Peyer's patch (tissue), 4 donors: ENCODE measurements around the gene CDIP1. TPM values are rescaled to one million over a fixed set of nuclear protein-coding genes. Genes with fewer than 3 reads are reported as not detected.

ENCODE experiments used
- DNase-seq, 3 donors: peaks; one replicate each; pipeline ENCODE4 v3.0.0-alpha.2; 2017 to 2019
- H3K27ac ChIP-seq, 4 donors: fragments of 200-600 bp; sonication (generic); one replicate each; pipeline ENCODE4 v1.5.1; 2016 to 2019
- H3K27me3 ChIP-seq, 2 donors: fragments of 200-600 bp; sonication (generic); one replicate each; pipeline ENCODE4 v1.5.1; 2019
- H3K36me3 ChIP-seq, 3 donors: fragments of 200-600 bp; sonication (generic); one replicate each; pipeline ENCODE4 v1.5.1; 2016 to 2019
- H3K4me1 ChIP-seq, 4 donors: fragments of 200-600 bp; sonication (generic); one replicate each; pipeline ENCODE4 v1.5.1; 2016 to 2019
- H3K4me3 ChIP-seq, 4 donors: fragments of 200-600 bp; sonication (generic); 1 replicate in 3 of 4; 2 replicates in 1 of 4; pipeline ENCODE4 v1.5.1; 2016 to 2019; ENCODE audit warnings: mild to moderate bottlenecking in 1 of 4
- H3K9me3 ChIP-seq, 4 donors: fragments of 200-600 bp; sonication (generic); one replicate each; pipeline ENCODE4 v1.5.1; 2016 to 2019; ENCODE audit warnings: mild to moderate bottlenecking in 1 of 4
- POLR2A ChIP-seq, 2 donors: fragments of 450-650 bp; IDR thresholded peaks; one replicate each; pipeline ENCODE4 v1.5.1; 2017; ENCODE audit warnings: antibody characterized with exemption in 2 of 2, mild to moderate bottlenecking in 2 of 2, moderate library complexity in 2 of 2
- total RNA-seq, 4 donors: library from RNA; depleted of rRNA; stranded (reverse); fragments of >200 nt; gene quantifications; one replicate each; pipeline ENCODE4 v1.1.0, GENCODE V29; 2016
- TF ChIP-seq, protein P1 (sequence below), 6 experiments: fragments of 450-650 bp in 4 of 6; fragments of 200-600 bp in 2 of 6; sonication (generic) in 1 of 6; IDR thresholded peaks; one replicate each; pipeline ENCODE4 v1.5.1; 2017 to 2019; ENCODE audit warnings: antibody characterized with exemption in 6 of 6, mild to moderate bottlenecking in 3 of 6, moderate library complexity in 1 of 6

CDIP1 gene
- total RNA-seq, 4 donors from 2014 or later = 21.5 to 45.0 (median 39.0) TPM

GRCh38 chr16:4508806-4509205, 29.8 kb downstream of the CDIP1 start:
- peaks cover 0 to 28% (median 13%) of the 10 kb centered on the region in 4 donors for H3K4me1 ChIP-seq
- H3K27me3 ChIP-seq = no peaks in the 10 kb centered on the region
- no peak overlapping the region for H3K4me3 ChIP-seq
- H3K27ac ChIP-seq = no peak overlapping the region
- no peak for DNase-seq
- no peaks in the 10 kb centered on the region for H3K9me3 ChIP-seq
- peaks cover 0 to 69% (median 0%) of the 10 kb centered on the region in 3 donors for H3K36me3 ChIP-seq
- no peak for TF ChIP-seq POLR2A (IDR thresholded peaks at IDR 0.05)
- TF ChIP-seq, protein P1, sequence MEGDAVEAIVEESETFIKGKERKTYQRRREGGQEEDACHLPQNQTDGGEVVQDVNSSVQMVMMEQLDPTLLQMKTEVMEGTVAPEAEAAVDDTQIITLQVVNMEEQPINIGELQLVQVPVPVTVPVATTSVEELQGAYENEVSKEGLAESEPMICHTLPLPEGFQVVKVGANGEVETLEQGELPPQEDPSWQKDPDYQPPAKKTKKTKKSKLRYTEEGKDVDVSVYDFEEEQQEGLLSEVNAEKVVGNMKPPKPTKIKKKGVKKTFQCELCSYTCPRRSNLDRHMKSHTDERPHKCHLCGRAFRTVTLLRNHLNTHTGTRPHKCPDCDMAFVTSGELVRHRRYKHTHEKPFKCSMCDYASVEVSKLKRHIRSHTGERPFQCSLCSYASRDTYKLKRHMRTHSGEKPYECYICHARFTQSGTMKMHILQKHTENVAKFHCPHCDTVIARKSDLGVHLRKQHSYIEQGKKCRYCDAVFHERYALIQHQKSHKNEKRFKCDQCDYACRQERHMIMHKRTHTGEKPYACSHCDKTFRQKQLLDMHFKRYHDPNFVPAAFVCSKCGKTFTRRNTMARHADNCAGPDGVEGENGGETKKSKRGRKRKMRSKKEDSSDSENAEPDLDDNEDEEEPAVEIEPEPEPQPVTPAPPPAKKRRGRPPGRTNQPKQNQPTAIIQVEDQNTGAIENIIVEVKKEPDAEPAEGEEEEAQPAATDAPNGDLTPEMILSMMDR (IDR thresholded peaks at IDR 0.05) = no peak

DNA sequence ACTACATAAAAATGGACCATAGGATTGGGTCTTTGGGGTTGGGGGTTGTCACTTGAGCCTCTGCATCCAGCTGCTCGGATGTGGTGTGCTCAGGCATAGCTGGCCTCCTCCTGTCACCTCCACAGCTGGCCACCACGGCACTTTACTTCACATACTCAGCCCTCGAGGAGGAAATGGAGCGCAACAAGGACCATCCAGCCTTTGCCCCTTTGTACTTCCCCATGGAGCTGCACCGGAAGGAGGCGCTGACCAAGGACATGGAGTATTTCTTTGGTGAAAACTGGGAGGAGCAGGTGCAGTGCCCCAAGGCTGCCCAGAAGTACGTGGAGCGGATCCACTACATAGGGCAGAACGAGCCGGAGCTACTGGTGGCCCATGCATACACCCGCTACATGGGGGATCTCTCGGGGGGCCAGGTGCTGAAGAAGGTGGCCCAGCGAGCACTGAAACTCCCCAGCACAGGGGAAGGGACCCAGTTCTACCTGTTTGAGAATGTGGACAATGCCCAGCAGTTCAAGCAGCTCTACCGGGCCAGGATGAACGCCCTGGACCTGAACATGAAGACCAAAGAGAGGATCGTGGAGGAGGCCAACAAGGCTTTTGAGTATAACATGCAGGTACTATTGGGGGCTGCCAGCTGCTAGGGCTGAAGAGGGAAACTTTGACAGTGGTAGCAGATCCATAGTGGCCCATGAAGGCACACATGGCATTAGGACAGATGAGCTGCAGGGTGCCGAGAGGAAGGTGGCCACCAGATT, 30.8 kb downstream of the CDIP1 start:
- Histone ChIP-seq H3K27me3 (no peaks in the 10 kb centered on the region), H3K36me3 (peaks cover 0 to 59% (median 0%) of the 10 kb centered on the region in 3 donors), H3K27ac (no peak overlapping the region), H3K9me3 (no peaks in the 10 kb centered on the region), H3K4me3 (no peak overlapping the region), H3K4me1 (peaks cover 0 to 22% (median 13%) of the 10 kb centered on the region in 4 donors)
- TF ChIP-seq, protein P1 (IDR thresholded peaks at IDR 0.05) = no peak
- no peak for TF ChIP-seq POLR2A (IDR thresholded peaks at IDR 0.05)
- no peak for DNase-seq

DNA sequence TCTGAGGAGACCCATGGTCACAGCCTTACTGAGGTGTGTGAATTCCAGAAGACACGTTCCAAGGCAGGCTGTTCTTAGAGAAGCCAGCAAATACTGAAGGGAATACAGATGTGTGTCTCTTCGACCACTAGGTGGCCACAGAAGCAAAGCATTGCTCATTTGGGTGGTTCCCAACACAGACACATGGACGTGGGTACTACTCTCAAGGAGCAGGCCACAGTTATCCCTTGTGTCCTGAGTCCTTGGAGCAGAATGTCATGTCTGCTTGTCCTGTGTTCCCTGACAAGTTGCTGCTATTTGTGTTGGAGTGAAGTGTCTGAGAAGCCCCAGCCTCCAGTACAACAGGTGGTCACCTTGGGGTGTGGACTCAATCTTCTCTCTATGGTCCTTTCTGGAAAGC, 32.1 kb downstream of the CDIP1 start:
- H3K4me3 ChIP-seq = no peak overlapping the region
- H3K9me3 ChIP-seq = no peaks in the 10 kb centered on the region
- peak in 2 of 3 donors; percentile 56 to 86 for DNase-seq
- peak overlapping the region; percentile 18 to 82 (median 51) for H3K27ac ChIP-seq
- TF ChIP-seq POLR2A (IDR thresholded peaks at IDR 0.05) = no peak
- TF ChIP-seq, protein P1 (IDR thresholded peaks at IDR 0.05) = peak; percentile 79 to 89 (median 86)
- H3K27me3 ChIP-seq = no peaks in the 10 kb centered on the region
- peaks cover 0 to 46% (median 0%) of the 10 kb centered on the region in 3 donors for H3K36me3 ChIP-seq
- peaks cover 0 to 20% (median 13%) of the 10 kb centered on the region in 4 donors for H3K4me1 ChIP-seq

DNA sequence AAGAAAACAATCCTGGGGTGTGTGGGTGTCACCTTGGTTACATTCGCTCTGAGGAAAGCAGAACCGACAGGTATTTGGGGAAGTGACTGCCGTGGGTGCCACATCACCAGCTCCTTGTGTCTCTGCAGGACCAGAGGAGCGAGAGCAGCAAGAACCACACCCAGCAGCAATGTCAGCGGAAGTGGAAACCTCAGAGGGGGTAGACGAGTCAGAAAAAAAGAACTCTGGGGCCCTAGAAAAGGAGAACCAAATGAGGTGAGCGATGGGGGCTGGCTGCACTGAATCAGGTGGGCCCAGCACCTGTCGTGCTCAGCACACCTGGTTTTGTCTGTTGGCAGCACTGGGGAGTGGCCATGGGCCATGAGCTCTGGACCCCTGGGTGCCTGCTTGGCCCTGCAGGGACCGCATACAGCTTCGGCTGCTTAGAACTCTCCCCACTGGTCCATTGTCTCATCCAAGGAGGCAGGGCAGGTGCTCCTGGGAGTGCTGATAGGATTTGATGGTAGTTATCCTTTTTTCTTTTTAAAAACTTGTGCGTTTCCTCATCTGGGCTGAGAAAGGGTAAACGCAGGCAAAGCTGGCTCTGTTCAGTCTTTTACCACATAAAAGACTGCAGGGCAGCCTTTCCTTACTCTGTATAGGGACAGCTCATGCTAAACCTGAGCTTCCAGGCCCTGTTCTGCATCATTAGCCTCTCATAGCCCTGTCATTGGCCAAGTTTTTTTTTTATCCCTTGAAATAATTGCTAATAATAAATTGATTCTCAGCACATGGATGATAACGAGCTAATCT, 33.0 kb downstream of the CDIP1 start:
- DNase-seq = peak in 2 of 3 donors; percentile 91 to 93
- H3K4me3 ChIP-seq = no peak overlapping the region
- peaks cover 0 to 37% (median 0%) of the 10 kb centered on the region in 3 donors for H3K36me3 ChIP-seq
- H3K9me3 ChIP-seq = no peaks in the 10 kb centered on the region
- H3K4me1 ChIP-seq = peaks cover 0 to 28% (median 15%) of the 10 kb centered on the region in 4 donors
- peak overlapping the region; percentile 63 to 82 (median 66) for H3K27ac ChIP-seq
- TF ChIP-seq, protein P1 (IDR thresholded peaks at IDR 0.05) = no peak
- no peaks in the 10 kb centered on the region for H3K27me3 ChIP-seq

DNA sequence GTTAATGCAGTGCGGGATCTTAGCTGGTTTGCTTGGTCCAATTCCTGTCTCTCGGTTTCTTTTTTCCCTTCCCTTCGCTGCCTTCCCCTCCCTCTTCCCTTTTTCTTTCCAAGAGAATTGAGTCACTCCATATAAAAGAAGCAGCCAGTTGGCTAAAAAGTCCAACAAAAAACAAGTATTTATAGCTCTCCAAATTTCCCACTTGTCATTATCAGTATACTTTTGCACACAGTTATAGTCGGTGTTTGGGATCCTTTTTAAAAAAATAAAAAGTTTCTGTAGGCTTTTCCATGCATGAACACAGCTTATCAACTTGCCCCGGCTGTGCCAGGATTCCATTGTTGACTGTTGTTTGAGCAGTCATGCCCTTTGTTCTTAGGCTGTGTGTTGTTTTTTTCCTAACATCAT, 37.5 kb downstream of the CDIP1 start:
- Histone ChIP-seq H3K27ac (peak overlapping the region in 1 of 4 donors; percentile 30), H3K4me1 (peaks cover 0 to 24% (median 16%) of the 10 kb centered on the region in 4 donors), H3K27me3 (no peaks in the 10 kb centered on the region), H3K9me3 (no peaks in the 10 kb centered on the region), H3K36me3 (peaks cover 0 to 10% (median 0%) of the 10 kb centered on the region in 3 donors), H3K4me3 (no peak overlapping the region)
- no peak for TF ChIP-seq POLR2A (IDR thresholded peaks at IDR 0.05)
- TF ChIP-seq, protein P1 (IDR thresholded peaks at IDR 0.05) = no peak
- DNase-seq = no peak
